IMR-90 (cell line): ENCODE results near the gene ADGRG6. TPM values are rescaled to one million over a fixed set of nuclear protein-coding genes. Genes with fewer than 3 reads are reported as not detected.

ENCODE experiments used
- ATAC-seq: fragments of 200-7000 bp; cut with Tn5 transposase; 2 replicates; pipeline ENCODE4 v1.9.1; 2020; ENCODE audit warnings: low read depth, mild to moderate bottlenecking, moderate library complexity
- BruUV-seq: library from RNA; stranded (reverse); fragments of 400-500 nt; replicated peaks from 2 replicates; lab custom pipeline; 2021; lab: Mats Ljungman, UMichigan
- CTCF ChIA-PET: fragments of 300-600 bp; formaldehyde crosslinking; extraction: SDS; loops from one replicate; lab custom pipeline; 2021; ENCODE audit warnings: antibody characterized with exemption; lab: Yijun Ruan, JAX
- POLR2A ChIA-PET: fragments of 300-600 bp; sonication (Branson Sonifier 250); formaldehyde crosslinking; loops from one replicate; lab custom pipeline; 2022; ENCODE audit warnings: antibody characterized with exemption; ENCODE audit not compliant: unreplicated experiment; lab: Charles Lee
- DNase-seq: peaks from one replicate; pipeline ENCODE4 v3.0.0; 2013
- H2AFZ ChIP-seq: replicated peaks from 2 replicates; pipeline ENCODE3; 2013; ENCODE audit warnings: low read length, mild to moderate bottlenecking; ENCODE audit not compliant: poor library complexity
- H2AK5ac ChIP-seq: 2 replicates; pipeline ENCODE4 v1.6.1; 2013; ENCODE audit warnings: low read depth, low read length, inconsistent platforms
- H2AK9ac ChIP-seq: replicated peaks from 2 replicates; pipeline ENCODE3; 2013; ENCODE audit warnings: mild to moderate bottlenecking, low read depth, low read length, moderate library complexity; ENCODE audit not compliant: poor library complexity
- H2BK120ac ChIP-seq: 2 replicates; pipeline ENCODE4 v1.6.1; 2013; ENCODE audit warnings: low read depth, low read length, inconsistent platforms
- H2BK15ac ChIP-seq: 3 replicates; pipeline ENCODE4 v1.6.1; 2013; ENCODE audit warnings: low read depth, low read length, inconsistent platforms
- H2BK20ac ChIP-seq: 2 replicates; pipeline ENCODE4 v1.6.1; 2013; ENCODE audit warnings: low read depth, mild to moderate bottlenecking, inconsistent platforms, low read length, moderate library complexity
- H2BK5ac ChIP-seq: 2 replicates; pipeline ENCODE4 v1.6.1; 2013; ENCODE audit warnings: mild to moderate bottlenecking, low read depth, low read length, inconsistent platforms; ENCODE audit not compliant: poor library complexity, severe bottlenecking
- H3K14ac ChIP-seq: replicated peaks from 2 replicates; pipeline ENCODE4 v1.6.1; 2013; ENCODE audit warnings: low read depth, low read length, inconsistent platforms
- H3K18ac ChIP-seq: 2 replicates; pipeline ENCODE4 v1.6.1; 2013; ENCODE audit warnings: low read depth, low read length, control low read depth
- H3K23ac ChIP-seq: 2 replicates; pipeline ENCODE4 v1.6.1; 2013; ENCODE audit warnings: low read depth, low read length, inconsistent platforms
- H3K27ac ChIP-seq: 2 replicates; pipeline ENCODE4 v1.5.1; 2013; ENCODE audit warnings: mild to moderate bottlenecking, control low read depth, low read length; ENCODE audit not compliant: insufficient read depth
- H3K27me3 ChIP-seq: 2 replicates; pipeline ENCODE4 v1.6.1; 2013; ENCODE audit warnings: low read length; ENCODE audit not compliant: control insufficient read depth, insufficient read depth
- H3K36me3 ChIP-seq: 2 replicates; pipeline ENCODE4 v1.6.1; 2013; ENCODE audit warnings: low read length, mixed read lengths; ENCODE audit not compliant: control insufficient read depth, insufficient read depth
- H3K4ac ChIP-seq: 2 replicates; pipeline ENCODE4 v1.6.1; 2013; ENCODE audit warnings: low read depth, low read length, inconsistent platforms
- H3K4me1 ChIP-seq: 2 replicates; pipeline ENCODE4 v1.6.1; 2013; ENCODE audit warnings: low read length, mixed read lengths; ENCODE audit not compliant: control insufficient read depth, insufficient read depth
- H3K4me2 ChIP-seq: 2 replicates; pipeline ENCODE4 v1.6.1; 2013; ENCODE audit warnings: low read depth, mild to moderate bottlenecking, control low read depth, low read length, moderate library complexity
- H3K4me3 ChIP-seq: 2 replicates; pipeline ENCODE4 v1.5.1; 2013; ENCODE audit warnings: low read depth, mild to moderate bottlenecking, control low read depth, low read length, moderate library complexity; ENCODE audit not compliant: insufficient read depth
- H3K56ac ChIP-seq: 2 replicates; pipeline ENCODE4 v1.6.1; 2013; ENCODE audit warnings: low read length, inconsistent platforms; ENCODE audit not compliant: insufficient read depth; ENCODE audit errors: extremely low read depth
- H3K79me1 ChIP-seq, 2 experiments: 2 replicates each; pipeline ENCODE4 v1.6.1; 2013; ENCODE audit warnings: low read length in 2 of 2, inconsistent platforms in 1 of 2, low read depth in 1 of 2
- H3K9ac ChIP-seq: 2 replicates; pipeline ENCODE4 v1.6.1; 2013; ENCODE audit warnings: low read depth, low read length, control low read depth
- H3K9me1 ChIP-seq: 2 replicates; pipeline ENCODE4 v1.6.1; 2013; ENCODE audit warnings: low read length, inconsistent platforms; ENCODE audit not compliant: insufficient read depth
- H3K9me3 ChIP-seq: 2 replicates; pipeline ENCODE4 v1.6.1; 2013; ENCODE audit warnings: low read length; ENCODE audit not compliant: control insufficient read depth, insufficient read depth
- H4K20me1 ChIP-seq: 2 replicates; pipeline ENCODE4 v1.6.1; 2013; ENCODE audit warnings: low read length, inconsistent platforms; ENCODE audit not compliant: insufficient read depth
- H4K5ac ChIP-seq: 2 replicates; pipeline ENCODE4 v1.6.1; 2013; ENCODE audit warnings: mild to moderate bottlenecking, low read depth, low read length, control low read depth
- H4K8ac ChIP-seq, 2 experiments: 2 replicates each; pipeline ENCODE4 v1.6.1; 2013; ENCODE audit warnings: low read depth in 2 of 2, low read length in 2 of 2, control low read depth in 1 of 2, inconsistent platforms in 1 of 2
- H4K91ac ChIP-seq: 2 replicates; pipeline ENCODE4 v1.6.1; 2013; ENCODE audit warnings: low read depth, low read length, inconsistent platforms; ENCODE audit not compliant: insufficient read depth
- WGBS, 2 experiments: methylation state at CpG; one replicate each; pipeline versions ENCODE4 v1.1.5 to v1.1.7; 2013; ENCODE audit warnings: missing lambda C conversion rate in 2 of 2; ENCODE audit not compliant: insufficient read length in 1 of 2; ENCODE audit errors: extremely low coverage in 2 of 2; 5-methylcytosine and 5-hydroxymethylcytosine counted together
- dilution Hi-C: fragments of 300-500 bp; cut with HindIII; formaldehyde crosslinking; loops from one replicate; pipeline ENCODE4 v1.14.3; 2018; ENCODE audit warnings: low sequenced_read_pairs; ENCODE audit not compliant: unreplicated experiment
- in situ Hi-C: fragments of 300-500 bp; cut with MboI; formaldehyde crosslinking; loops from 3 replicates; pipeline ENCODE4 v1.14.3; 2019; ENCODE audit warnings: low sequenced_read_pairs, inconsistent platforms, mixed read lengths
- intact Hi-C: fragments of 100-400 bp; cut with micrococcal nuclease; formaldehyde crosslinking; loops from 2 replicates; pipeline ENCODE4 v1.10.0; 2022
- polyA plus RNA-seq, 3 experiments: library from polyadenylated mRNA; depleted of rRNA; stranded (reverse); fragments of >200 nt; gene quantifications; 2 replicates each; pipeline ENCODE4 v1.2.3, GENCODE V29; 2012; ENCODE audit warnings: low replicate concordance in 1 of 3
- total RNA-seq: library from RNA; depleted of rRNA; stranded (reverse); fragments of >200 nt; gene quantifications from 2 replicates; pipeline ENCODE4 v1.2.3, GENCODE V29; 2012
- TF ChIP-seq, protein P1 (sequence below): fragments of 150-350 bp; IDR thresholded peaks from 2 replicates; pipeline ENCODE4 v1.6.1; 2017; ENCODE audit warnings: mild to moderate bottlenecking, antibody characterized with exemption, low read length, low read depth

Gene ADGRG6
- total and polyA plus RNA-seq, 2 of the 4 experiments (the other 2 are of a cell fraction) = 10.0 to 20.3 TPM

- Histone ChIP-seq H2AFZ (no peak overlapping the region), H3K18ac (no peak overlapping the region), H3K79me1 (peaks cover 3 to 5% of the 10 kb centered on the region in 2 experiments; a peak in 2 of 4 replicates), H3K9ac (no peak overlapping the region), H3K4me1 (no peaks in the 10 kb centered on the region; the same call in 1 of the 2 replicates), H4K91ac (no peak overlapping the region), H4K5ac (no peak overlapping the region), H3K4me3 (no peak overlapping the region), H3K27me3 (no peaks in the 10 kb centered on the region), H4K20me1 (no peaks in the 10 kb centered on the region), H3K4me2 (no peak overlapping the region), H3K9me3 (no peaks in the 10 kb centered on the region), H3K56ac (no peak overlapping the region), H3K23ac (no peak overlapping the region), H2BK20ac (no peak overlapping the region), H2BK120ac (no peak overlapping the region), H2BK15ac (no peak overlapping the region), H3K27ac (no peak overlapping the region), H3K14ac (no peak overlapping the region), H2AK5ac (no peak overlapping the region), H4K8ac (no peak overlapping the region), H3K36me3 (no peaks in the 10 kb centered on the region), H2BK5ac (no peak overlapping the region), H2AK9ac (no peak overlapping the region), H3K4ac (no peak overlapping the region), H3K9me1 (no peaks in the 10 kb centered on the region)
- TF ChIP-seq, protein P1, sequence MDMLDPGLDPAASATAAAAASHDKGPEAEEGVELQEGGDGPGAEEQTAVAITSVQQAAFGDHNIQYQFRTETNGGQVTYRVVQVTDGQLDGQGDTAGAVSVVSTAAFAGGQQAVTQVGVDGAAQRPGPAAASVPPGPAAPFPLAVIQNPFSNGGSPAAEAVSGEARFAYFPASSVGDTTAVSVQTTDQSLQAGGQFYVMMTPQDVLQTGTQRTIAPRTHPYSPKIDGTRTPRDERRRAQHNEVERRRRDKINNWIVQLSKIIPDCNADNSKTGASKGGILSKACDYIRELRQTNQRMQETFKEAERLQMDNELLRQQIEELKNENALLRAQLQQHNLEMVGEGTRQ = no peak
- CTCF ChIA-PET = interaction anchor here (1.7 kb wide), 1 partner anchor 8 kb away, joined by 4 read pairs; no protein-coding TSS in a partner anchor
- POLR2A ChIA-PET = no interaction called here
- in situ Hi-C loops (no loop called here), dilution Hi-C loops (no loop called here), intact Hi-C loops (no loop called here)
- no TSS peak for BruUV-seq
- DNase-seq (no peak), ATAC-seq (no peak)
- no CpG with 5 or more reads among the region's 2 CpGs for WGBS, 2 experiments
Observed at GRCh38 chr6:142307963-142308748, 6.3 kb downstream of the ADGRG6 start.
